Caki2 (cell line): ENCODE data around the gene POLG. TPM values are rescaled to one million over a fixed set of nuclear protein-coding genes. Genes with fewer than 3 reads are reported as not detected.
"Not testable (repeated sequence)": the region's sequence is repeated elsewhere in the genome, so short reads cannot be mapped to it uniquely, and the experiment has no call there.

Experiments used
- DNase-seq: peaks from one replicate; pipeline ENCODE4 v3.0.0-alpha.2; 2015; ENCODE audit warnings: low read depth
- in situ Hi-C: cut with HindIII; loops from 2 replicates; pipeline ENCODE4 v1.10.0; 2016; ENCODE audit warnings: low sequenced_read_pairs, low pct_unique_long_range_greater_than_20kb, mixed read lengths
- total RNA-seq: library from RNA; depleted of rRNA; stranded (reverse); fragments of >200 nt; shearing (Covaris generic); gene quantifications from 2 replicates; pipeline ENCODE4 v1.2.3, GENCODE V29; 2014; ENCODE audit warnings: low replicate concordance; rRNA removed

The POLG gene
- total RNA-seq, 1 experiment from 2014 or later: 59.6 TPM

- in situ Hi-C loops: no loop called here
- DNase-seq: no peak
Measured at GRCh38 chr15:89315375-89315929, 19.2 kb downstream of the POLG start.

GRCh38 chr15:89309993-89310392, 24.6 kb downstream of the POLG start:
- in situ Hi-C loops: no loop called here
- DNase-seq: no peak

GRCh38 chr15:89308236-89308635, 26.4 kb downstream of the POLG start:
- no peak for DNase-seq
- in situ Hi-C loops: no loop called here

GRCh38 chr15:89307791-89308190, 26.8 kb downstream of the POLG start:
- no peak for DNase-seq
- in situ Hi-C loops: no loop called here

- in situ Hi-C loops: no loop called here
- DNase-seq: peak; percentile 45
Measured at GRCh38 chr15:89307046-89307587, 27.5 kb downstream of the POLG start.

GRCh38 chr15:89305395-89305794, 29.2 kb downstream of the POLG start:
- in situ Hi-C loops: no loop called here
- DNase-seq: no peak

GRCh38 chr15:89303986-89304385, 30.6 kb downstream of the POLG start:
- in situ Hi-C loops: no loop called here
- no peak for DNase-seq

GRCh38 chr15:89301304-89302089, 33.1 kb downstream of the POLG start:
- in situ Hi-C loops: no loop called here
- DNase-seq: no peak

GRCh38 chr15:89299896-89300295, 34.7 kb downstream of the POLG start:
- in situ Hi-C loops: no loop called here
- DNase-seq: no peak

GRCh38 chr15:89293012-89293411, 41.6 kb downstream of the POLG start:
- in situ Hi-C loops: no loop called here
- DNase-seq: no peak

GRCh38 chr15:89291934-89292438, 42.6 kb downstream of the POLG start:
- no peak for DNase-seq
- in situ Hi-C loops: no loop called here

- no peak for DNase-seq
- in situ Hi-C loops: no loop called here
Measured at GRCh38 chr15:89283201-89283600, 51.4 kb downstream of the POLG start.

GRCh38 chr15:89282631-89283030, 52.0 kb downstream of the POLG start:
- DNase-seq: no peak
- in situ Hi-C loops: no loop called here

GRCh38 chr15:89278307-89278706, 56.3 kb downstream of the POLG start:
- no peak for DNase-seq
- in situ Hi-C loops: no loop called here

- in situ Hi-C loops, DNase-seq: not testable (repeated sequence)
Measured at GRCh38 chr15:89277281-89277680, 57.3 kb downstream of the POLG start.

Other genes starting within 250 kb of the POLG start
- gene ABHD2, start 246.4 kb downstream of the POLG start, total RNA-seq: 14.9 and 18.1 TPM in 2 replicates
- not detected in 2 replicates for gene RLBP1, start 113.2 kb downstream of the POLG start, total RNA-seq
- 27.0 and 35.7 TPM in 2 replicates for gene FANCI, start 90.8 kb downstream of the POLG start, total RNA-seq
- gene RHCG, start 161.8 kb upstream of the POLG start, total RNA-seq: not detected in 2 replicates
- gene TICRR, start 240.6 kb upstream of the POLG start, total RNA-seq: 6.2 and 7.5 TPM in 2 replicates